Duodenal mucosa (tissue), 2 donors: ENCODE data around the gene SSMEM1.

Experiments used
- H3K27ac ChIP-seq: one replicate; pipeline ENCODE4 v1.7.0; 2013; ENCODE audit warnings: low read depth, low read length
- H3K27me3 ChIP-seq, 2 donors: one replicate each; pipeline ENCODE4 v1.7.0; 2013; ENCODE audit warnings: low read length in 2 of 2, control low read depth in 1 of 2; ENCODE audit not compliant: insufficient read depth in 2 of 2, control insufficient read depth in 1 of 2
- H3K36me3 ChIP-seq, 2 donors: one replicate each; pipeline ENCODE4 v1.7.0; 2013; ENCODE audit warnings: low read length in 2 of 2, control low read depth in 1 of 2; ENCODE audit not compliant: insufficient read depth in 2 of 2, control insufficient read depth in 1 of 2
- H3K4me1 ChIP-seq, 2 donors: one replicate each; pipeline ENCODE4 v1.7.0; 2013; ENCODE audit warnings: low read length in 2 of 2, control low read depth in 1 of 2; ENCODE audit not compliant: insufficient read depth in 2 of 2, control insufficient read depth in 1 of 2
- H3K4me3 ChIP-seq, 2 donors: one replicate each; pipeline ENCODE4 v1.7.0; 2013; ENCODE audit warnings: low read length in 2 of 2, low read depth in 1 of 2
- H3K9ac ChIP-seq, 2 donors: one replicate each; pipeline ENCODE4 v1.7.0; 2013; ENCODE audit warnings: low read length in 2 of 2, low read depth in 1 of 2
- H3K9me3 ChIP-seq, 2 donors: one replicate each; pipeline ENCODE4 v1.7.0; 2013; ENCODE audit warnings: low read length in 2 of 2, control low read depth in 1 of 2; ENCODE audit not compliant: control insufficient read depth in 1 of 2

Gene SSMEM1

DNA sequence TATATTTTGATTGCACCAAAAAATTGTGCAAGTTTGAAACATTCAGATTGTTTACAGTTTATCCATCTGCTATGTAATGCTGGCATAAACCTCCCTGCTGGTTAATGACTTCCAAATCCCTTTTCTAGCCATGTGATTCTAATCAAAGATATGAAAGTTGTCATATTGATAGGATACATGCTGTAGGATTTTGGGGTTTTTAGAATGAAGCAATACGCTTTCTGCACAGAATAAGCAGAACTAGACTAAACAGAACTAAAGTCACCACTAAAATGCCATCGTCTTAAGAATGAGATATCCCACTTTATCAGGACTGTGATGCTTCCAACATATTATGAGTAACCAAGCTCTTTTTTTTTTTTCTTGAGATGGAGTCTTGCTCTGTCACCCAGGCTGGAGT, 856 bp downstream of the SSMEM1 start:
- Histone ChIP-seq H3K9ac (no peak overlapping the region), H3K4me1 (peaks cover 0 to 9% of the 10 kb centered on the region in 2 donors), H3K4me3 (no peak overlapping the region), H3K9me3 (no peaks in the 10 kb centered on the region), H3K27ac (no peak overlapping the region), H3K36me3 (peaks cover under 1 to 2% of the 10 kb centered on the region in 2 donors), H3K27me3 (no peaks in the 10 kb centered on the region)

DNA sequence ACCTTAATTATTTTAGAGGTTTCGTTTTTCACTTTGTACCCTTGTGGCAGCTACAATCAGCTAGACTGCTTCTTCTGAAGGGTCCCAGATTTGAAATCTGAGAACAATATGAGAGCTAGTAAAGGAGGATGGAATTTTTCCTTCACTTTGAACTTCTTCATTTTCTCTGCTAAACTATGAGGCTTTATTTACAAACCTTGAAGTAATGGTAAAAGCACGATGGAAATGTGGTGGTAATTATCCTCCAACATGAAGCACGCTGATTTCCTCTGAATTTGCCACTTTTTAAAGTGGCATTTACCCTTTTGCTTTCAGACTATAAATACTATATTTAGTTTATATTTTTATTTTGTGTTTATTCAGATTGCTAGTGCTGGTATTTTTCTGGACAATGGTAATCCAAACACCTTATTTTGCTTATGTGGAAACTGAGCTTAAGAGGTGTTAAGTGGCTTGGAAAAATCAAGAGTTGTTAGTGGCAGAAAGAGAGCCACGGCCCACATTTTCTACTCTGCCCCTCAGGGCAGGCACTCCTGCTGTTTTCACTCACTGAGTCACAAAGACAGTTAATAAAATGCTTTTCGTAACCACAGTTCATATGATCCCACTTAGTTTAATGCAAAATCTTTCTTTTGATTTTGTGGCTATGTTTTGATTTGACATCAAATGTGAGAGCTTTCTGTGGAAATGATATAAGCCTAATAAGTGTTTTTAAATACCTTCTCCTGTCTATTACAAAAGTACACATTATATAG, 2.7 kb downstream of the SSMEM1 start:
- no peaks in the 10 kb centered on the region for H3K4me1 ChIP-seq
- H3K9ac ChIP-seq: no peak overlapping the region
- H3K4me3 ChIP-seq: no peak overlapping the region
- H3K27ac ChIP-seq: no peak overlapping the region
- no peaks in the 10 kb centered on the region for H3K9me3 ChIP-seq
- H3K36me3 ChIP-seq: no peaks in the 10 kb centered on the region
- H3K27me3 ChIP-seq: no peaks in the 10 kb centered on the region

DNA sequence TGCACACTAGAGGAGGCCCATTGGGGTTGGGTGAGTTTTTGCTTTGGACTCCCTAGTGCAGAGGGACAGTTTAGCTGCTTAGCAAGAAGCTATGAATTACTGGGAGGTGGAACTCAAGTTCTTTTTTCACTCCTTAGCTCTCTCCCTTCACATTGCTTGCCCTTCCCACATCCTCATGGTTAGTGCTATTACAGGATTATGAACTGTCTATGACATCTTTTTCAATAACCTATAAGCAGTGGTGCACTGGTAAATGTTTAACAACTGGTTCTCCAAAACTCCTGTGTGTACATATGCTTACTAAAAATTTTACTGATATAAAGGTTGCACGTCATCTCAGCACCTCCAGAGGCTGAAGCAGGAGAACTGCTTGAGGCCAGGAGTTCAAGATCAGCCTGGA, 6.2 kb downstream of the SSMEM1 start:
- no peaks in the 10 kb centered on the region for H3K27me3 ChIP-seq
- H3K9me3 ChIP-seq: no peaks in the 10 kb centered on the region
- peaks cover 7 to 11% of the 10 kb centered on the region in 2 donors for H3K4me1 ChIP-seq
- no peak overlapping the region for H3K27ac ChIP-seq
- H3K36me3 ChIP-seq: no peaks in the 10 kb centered on the region
- no peak overlapping the region for H3K9ac ChIP-seq
- no peak overlapping the region for H3K4me3 ChIP-seq

DNA sequence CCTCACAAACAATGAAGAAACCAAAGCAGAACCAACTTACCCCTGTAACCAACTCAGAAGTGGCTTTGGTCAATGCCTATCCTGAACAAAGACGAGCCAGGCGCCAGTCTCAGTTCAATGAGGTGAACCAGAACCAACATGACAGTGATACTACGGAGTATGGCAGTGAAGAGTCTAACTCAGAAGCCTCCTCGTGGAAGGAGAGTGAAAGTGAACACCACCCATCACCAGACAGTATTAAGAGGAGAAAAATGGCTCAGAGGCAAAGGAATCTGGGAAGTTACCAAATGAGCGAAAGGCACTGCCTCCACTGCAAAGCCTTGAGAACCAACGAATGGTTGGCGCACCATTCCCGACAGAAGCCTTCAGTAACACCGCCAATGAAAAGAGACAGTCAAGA, 8.4 kb downstream of the SSMEM1 start:
- Histone ChIP-seq H3K27me3 (no peaks in the 10 kb centered on the region), H3K4me1 (peaks cover 13 to 22% of the 10 kb centered on the region in 2 donors), H3K9ac (no peak overlapping the region), H3K9me3 (no peaks in the 10 kb centered on the region), H3K4me3 (no peak overlapping the region), H3K36me3 (no peaks in the 10 kb centered on the region), H3K27ac (no peak overlapping the region)

DNA sequence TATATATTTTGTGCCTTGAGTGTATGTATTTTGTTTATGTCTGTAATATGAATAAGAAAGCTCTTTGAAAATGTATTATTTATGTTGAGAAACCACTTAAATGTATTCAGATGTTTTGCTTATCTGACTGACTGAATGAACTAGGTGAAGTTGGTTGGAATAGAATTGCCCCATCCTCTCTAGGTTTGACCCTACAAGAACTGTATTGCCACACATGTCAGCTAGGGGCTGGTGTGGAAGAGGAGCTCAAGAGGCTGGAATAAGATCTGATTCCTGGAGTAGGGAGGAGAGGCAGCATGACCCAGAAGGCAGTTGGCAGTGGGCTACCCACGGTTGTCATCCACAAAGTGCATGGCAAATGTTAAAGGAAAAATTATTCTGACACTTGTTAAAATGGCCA, 9.1 kb downstream of the SSMEM1 start:
- Histone ChIP-seq H3K9ac (no peak overlapping the region), H3K27me3 (no peaks in the 10 kb centered on the region), H3K4me3 (no peak overlapping the region), H3K36me3 (no peaks in the 10 kb centered on the region), H3K9me3 (no peaks in the 10 kb centered on the region), H3K4me1 (peaks cover 13 to 22% of the 10 kb centered on the region in 2 donors), H3K27ac (no peak overlapping the region)

DNA sequence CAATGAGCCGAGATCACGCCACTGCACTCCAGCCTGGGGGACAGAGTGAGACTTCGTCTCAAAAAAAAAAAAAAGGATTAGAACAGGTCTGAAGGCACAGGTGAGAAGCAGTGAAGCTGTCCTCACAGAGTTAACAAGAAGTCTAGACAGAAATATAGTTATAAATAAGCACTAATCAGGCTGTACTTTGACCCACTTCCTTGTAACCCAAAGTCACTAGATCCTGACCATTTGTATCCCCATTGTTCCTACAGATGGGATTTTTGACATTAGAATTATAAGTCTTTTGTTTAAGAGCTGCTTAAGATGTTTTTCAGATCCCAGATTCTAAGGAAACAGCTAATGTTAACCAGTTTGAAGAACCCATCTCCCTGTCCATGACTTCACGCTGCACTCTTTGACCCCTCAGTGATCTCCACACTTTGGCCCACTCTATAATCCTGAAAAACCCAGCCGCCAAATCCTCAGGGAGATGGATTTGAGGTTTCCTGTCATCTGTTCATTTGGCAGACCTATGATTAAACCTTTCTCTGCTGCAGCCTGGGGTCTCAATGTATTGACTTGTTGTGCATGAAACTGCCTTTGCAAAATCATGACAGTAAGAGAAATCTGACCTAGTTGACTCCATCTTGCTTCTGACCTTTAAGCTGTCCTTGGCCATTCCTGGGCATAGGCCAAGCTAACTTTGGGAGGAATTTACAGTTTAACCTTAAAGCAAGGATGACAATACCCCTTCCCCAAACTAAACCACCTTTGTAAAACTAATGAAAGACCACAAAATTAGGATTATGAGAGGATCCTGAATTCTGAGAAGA, 11.4 kb downstream of the SSMEM1 start:
- H3K4me3 ChIP-seq: no peak overlapping the region
- H3K27ac ChIP-seq: no peak overlapping the region
- H3K27me3 ChIP-seq: no peaks in the 10 kb centered on the region
- H3K9ac ChIP-seq: no peak overlapping the region
- peaks cover 17 to 22% of the 10 kb centered on the region in 2 donors for H3K4me1 ChIP-seq
- no peaks in the 10 kb centered on the region for H3K36me3 ChIP-seq
- no peaks in the 10 kb centered on the region for H3K9me3 ChIP-seq

DNA sequence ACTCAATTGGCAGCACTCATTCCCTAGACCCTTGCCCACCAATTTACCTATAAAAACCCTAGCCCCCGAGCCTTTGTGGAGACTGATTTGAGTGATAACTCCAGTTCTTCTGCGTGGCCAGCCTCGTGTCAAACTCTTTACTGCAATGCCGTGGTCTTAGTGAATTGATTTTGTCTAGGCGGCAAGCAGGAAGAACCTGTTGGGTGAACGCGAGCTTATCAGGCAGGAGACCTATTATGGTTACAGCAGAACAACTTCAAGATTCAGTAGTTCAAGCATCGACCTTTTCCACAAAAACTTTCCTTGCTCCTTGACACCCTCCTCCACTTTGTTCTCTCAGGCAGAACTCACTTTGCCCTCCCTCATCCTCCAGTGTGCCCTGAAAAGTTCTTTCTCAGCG, 12.2 kb downstream of the SSMEM1 start:
- Histone ChIP-seq H3K27me3 (no peaks in the 10 kb centered on the region), H3K36me3 (no peaks in the 10 kb centered on the region), H3K4me3 (no peak overlapping the region), H3K9me3 (no peaks in the 10 kb centered on the region), H3K27ac (no peak overlapping the region), H3K9ac (no peak overlapping the region), H3K4me1 (peaks cover 17 to 22% of the 10 kb centered on the region in 2 donors)

DNA sequence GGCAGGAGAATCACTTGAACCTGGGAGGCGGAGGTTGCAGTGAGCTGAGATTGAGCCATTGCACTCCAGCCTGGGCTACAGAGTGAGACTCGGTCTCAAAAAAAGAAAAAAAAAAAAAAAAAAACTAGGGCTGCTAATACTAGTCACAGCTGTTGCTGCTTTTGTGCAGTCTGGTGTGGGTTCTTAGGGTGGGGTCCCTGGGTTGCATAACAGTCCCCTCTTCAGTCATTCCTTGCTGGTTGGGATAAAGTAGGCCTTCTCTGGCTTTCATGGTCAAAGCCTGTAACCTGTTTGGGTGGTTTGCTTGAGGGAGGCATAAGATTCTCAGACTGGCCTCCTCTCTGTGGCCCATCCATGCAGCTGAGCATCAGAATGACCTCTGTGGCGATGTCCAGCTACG, 14.1 kb downstream of the SSMEM1 start:
- no peak overlapping the region for H3K9ac ChIP-seq
- peaks cover 17 to 22% of the 10 kb centered on the region in 2 donors for H3K4me1 ChIP-seq
- H3K9me3 ChIP-seq: no peaks in the 10 kb centered on the region
- H3K27ac ChIP-seq: no peak overlapping the region
- H3K27me3 ChIP-seq: no peaks in the 10 kb centered on the region
- no peaks in the 10 kb centered on the region for H3K36me3 ChIP-seq
- no peak overlapping the region for H3K4me3 ChIP-seq

DNA sequence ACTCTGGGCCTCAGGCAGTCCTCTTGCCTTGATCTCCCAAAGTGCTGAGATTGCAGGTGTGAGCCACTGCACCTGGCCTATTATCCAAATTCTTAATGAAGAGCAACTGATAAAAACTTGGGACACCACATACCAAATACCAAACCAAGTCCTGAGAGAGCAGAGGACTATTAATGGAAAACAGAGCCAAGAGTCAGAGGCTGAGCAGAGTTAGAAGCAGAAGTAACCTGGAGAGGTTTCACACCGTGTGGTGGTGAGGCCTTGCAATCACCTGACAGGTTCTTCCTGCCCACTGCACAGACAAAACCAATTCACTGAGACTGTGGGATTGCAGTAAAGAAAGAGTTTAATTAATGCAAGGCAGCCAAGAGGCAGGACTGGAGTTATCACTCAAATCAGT, 16.0 kb downstream of the SSMEM1 start:
- no peak overlapping the region for H3K27ac ChIP-seq
- no peaks in the 10 kb centered on the region for H3K27me3 ChIP-seq
- no peaks in the 10 kb centered on the region for H3K36me3 ChIP-seq
- H3K4me1 ChIP-seq: peaks cover 12% of the 10 kb centered on the region in 2 donors
- no peaks in the 10 kb centered on the region for H3K9me3 ChIP-seq
- H3K4me3 ChIP-seq: no peak overlapping the region
- H3K9ac ChIP-seq: no peak overlapping the region

DNA sequence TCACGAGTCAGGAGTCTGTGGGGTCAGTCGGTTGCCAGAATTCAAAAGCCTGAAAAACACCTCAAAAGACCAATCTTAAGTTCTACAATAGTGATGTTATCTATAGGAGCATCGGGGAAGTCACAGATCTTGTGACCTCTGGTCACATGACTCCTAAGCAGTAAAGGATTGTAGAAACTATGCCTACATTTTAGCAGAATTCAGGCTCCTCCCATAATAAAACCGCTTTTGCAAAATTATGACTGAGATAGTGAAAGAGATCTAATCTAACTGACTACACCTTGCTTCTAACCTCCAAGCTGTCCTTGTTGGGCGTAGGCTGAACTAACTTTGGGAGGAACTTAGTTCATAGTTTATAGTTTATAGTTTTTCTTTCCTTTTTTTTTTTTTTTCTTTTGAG, 16.6 kb downstream of the SSMEM1 start:
- peaks cover 6 to 7% of the 10 kb centered on the region in 2 donors for H3K4me1 ChIP-seq
- H3K27me3 ChIP-seq: no peaks in the 10 kb centered on the region
- H3K9me3 ChIP-seq: no peaks in the 10 kb centered on the region
- no peak overlapping the region for H3K9ac ChIP-seq
- H3K4me3 ChIP-seq: no peak overlapping the region
- no peaks in the 10 kb centered on the region for H3K36me3 ChIP-seq
- H3K27ac ChIP-seq: no peak overlapping the region
